HG03159 (cell line): ENCODE measurements around the gene GALNT15.

Experiments
- ATAC-seq: cut with Tn5 transposase; IDR thresholded peaks from one replicate; pipeline ENCODE4 v1.9.1; 2021; ENCODE audit warnings: mild to moderate bottlenecking, moderate library complexity; ENCODE audit not compliant: unreplicated experiment

Gene GALNT15

GRCh38 chr3:16221990-16222389 is 47.5 kb downstream of the GALNT15 start:
- no peak for ATAC-seq

- no peak for ATAC-seq
Observed at GRCh38 chr3:16222547-16222946, 48.1 kb downstream of the GALNT15 start.

- no peak for ATAC-seq
Observed at GRCh38 chr3:16224325-16224724, 49.8 kb downstream of the GALNT15 start.

GRCh38 chr3:16227566-16227965 is 53.1 kb downstream of the GALNT15 start:
- no peak for ATAC-seq

GRCh38 chr3:16229681-16230080 is 55.2 kb downstream of the GALNT15 start:
- ATAC-seq = no peak

GRCh38 chr3:16231983-16232382 is 57.5 kb downstream of the GALNT15 start:
- no peak for ATAC-seq

- ATAC-seq = no peak
Observed at GRCh38 chr3:16233806-16234205, 59.3 kb downstream of the GALNT15 start.

GRCh38 chr3:16234281-16234680 is 59.8 kb downstream of the GALNT15 start:
- ATAC-seq = no peak

GRCh38 chr3:16236030-16236639 is 61.7 kb downstream of the GALNT15 start:
- no peak for ATAC-seq

- ATAC-seq = no peak
Observed at GRCh38 chr3:16236856-16237393, 62.4 kb downstream of the GALNT15 start.

GRCh38 chr3:16239086-16239770 is 64.7 kb downstream of the GALNT15 start:
- ATAC-seq = no peak

- ATAC-seq = no peak
Observed at GRCh38 chr3:16239780-16240179, 65.3 kb downstream of the GALNT15 start.

GRCh38 chr3:16240229-16241023 is 65.9 kb downstream of the GALNT15 start:
- ATAC-seq = no peak

GRCh38 chr3:16241225-16241624 is 66.7 kb downstream of the GALNT15 start:
- no peak for ATAC-seq

- ATAC-seq = no peak
Observed at GRCh38 chr3:16242177-16242576, 67.7 kb downstream of the GALNT15 start.

GRCh38 chr3:16243706-16244490 is 69.4 kb downstream of the GALNT15 start:
- no peak for ATAC-seq

- no peak for ATAC-seq
Observed at GRCh38 chr3:16245609-16246008, 71.1 kb downstream of the GALNT15 start.

GRCh38 chr3:16247282-16248061 is 73.0 kb downstream of the GALNT15 start:
- peak; percentile 82 for ATAC-seq

GRCh38 chr3:16248556-16248955 is 74.1 kb downstream of the GALNT15 start:
- ATAC-seq = no peak

GRCh38 chr3:16249336-16249735 is 74.9 kb downstream of the GALNT15 start:
- no peak for ATAC-seq
